H1 (cell line): ENCODE results near the gene CTNS.

Experiments
- CBX5 ChIP-seq: fragments of 300-800, 300-1000 bp; sonication (generic); IDR thresholded peaks from 2 replicates; pipeline ENCODE4 v1.7.1; 2016; ENCODE audit warnings: antibody characterized with exemption, low read length, low read depth
- CEBPB ChIP-seq: IDR thresholded peaks from 2 replicates; pipeline ENCODE4 v1.6.1; 2012; ENCODE audit warnings: low read depth, low read length
- CTCF ChIP-seq, 3 experiments: IDR thresholded peaks; 1 replicate in 2 of 3; 2 replicates in 1 of 3; pipeline versions ENCODE4 v1.5.1 to v1.6.1; 2011; ENCODE audit warnings: low read length in 3 of 3, mild to moderate bottlenecking in 3 of 3, inconsistent platforms in 2 of 3, low read depth in 1 of 3, moderate library complexity in 1 of 3; ENCODE audit not compliant: insufficient read depth in 1 of 3; ENCODE audit errors: control extremely low read depth in 1 of 3
- EGR1 ChIP-seq: IDR thresholded peaks from 2 replicates; pipeline ENCODE4 v1.6.1; 2011; ENCODE audit warnings: low read depth, low read length, borderline replicate concordance
- POLR2A ChIP-seq, 2 experiments: IDR thresholded peaks; 1 replicate in 1 of 2; 2 replicates in 1 of 2; pipeline ENCODE4 v1.6.1; 2011; ENCODE audit warnings: low read depth in 2 of 2, low read length in 2 of 2, mild to moderate bottlenecking in 2 of 2; ENCODE audit errors: control extremely low read depth in 1 of 2
- TAF1 ChIP-seq: IDR thresholded peaks from 2 replicates; pipeline ENCODE4 v1.6.1; 2011; ENCODE audit warnings: mild to moderate bottlenecking, low read depth, low read length

- TF ChIP-seq EGR1 (no peak), TAF1 (no peak), POLR2A (IDR thresholded peaks at IDR 0.05; ENCODE audit: control extremely low read depth in 1 of 2, low read depth in 2 of 2, low read length in 2 of 2) (no peak), CEBPB (no peak), CTCF (IDR thresholded peaks at IDR 0.05; ENCODE audit: control extremely low read depth in 1 of 3, insufficient read depth in 1 of 3, low read depth in 1 of 3, low read length in 3 of 3) (no peak), CBX5 (no peak)
These were observed 42.3 kb upstream of the CTNS start for GRCh38 chr17:3594051-3594800.
